ENCODE measurements around the gene LRRC14B.

DNA sequence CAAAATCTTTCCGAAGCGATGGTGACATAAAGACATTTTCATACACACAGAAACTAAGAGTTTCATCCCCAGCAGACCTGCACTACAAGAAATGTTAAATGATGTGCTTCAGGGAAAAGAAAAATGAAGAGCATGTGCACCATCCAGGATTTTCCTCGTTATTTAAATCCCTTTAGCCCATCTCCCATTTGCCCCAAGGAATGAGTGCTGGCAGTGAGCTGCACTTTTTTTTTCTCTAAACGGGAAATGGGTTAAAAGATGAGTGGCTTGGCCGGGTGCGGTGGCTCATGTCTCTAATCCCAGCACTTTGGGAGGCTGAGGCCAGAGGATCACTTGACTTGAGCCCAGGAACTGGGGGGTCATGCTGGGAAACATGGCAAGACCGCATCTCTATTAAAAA is 6.8 kb upstream of the LRRC14B start:
- TF ChIP-seq, protein P1, sequence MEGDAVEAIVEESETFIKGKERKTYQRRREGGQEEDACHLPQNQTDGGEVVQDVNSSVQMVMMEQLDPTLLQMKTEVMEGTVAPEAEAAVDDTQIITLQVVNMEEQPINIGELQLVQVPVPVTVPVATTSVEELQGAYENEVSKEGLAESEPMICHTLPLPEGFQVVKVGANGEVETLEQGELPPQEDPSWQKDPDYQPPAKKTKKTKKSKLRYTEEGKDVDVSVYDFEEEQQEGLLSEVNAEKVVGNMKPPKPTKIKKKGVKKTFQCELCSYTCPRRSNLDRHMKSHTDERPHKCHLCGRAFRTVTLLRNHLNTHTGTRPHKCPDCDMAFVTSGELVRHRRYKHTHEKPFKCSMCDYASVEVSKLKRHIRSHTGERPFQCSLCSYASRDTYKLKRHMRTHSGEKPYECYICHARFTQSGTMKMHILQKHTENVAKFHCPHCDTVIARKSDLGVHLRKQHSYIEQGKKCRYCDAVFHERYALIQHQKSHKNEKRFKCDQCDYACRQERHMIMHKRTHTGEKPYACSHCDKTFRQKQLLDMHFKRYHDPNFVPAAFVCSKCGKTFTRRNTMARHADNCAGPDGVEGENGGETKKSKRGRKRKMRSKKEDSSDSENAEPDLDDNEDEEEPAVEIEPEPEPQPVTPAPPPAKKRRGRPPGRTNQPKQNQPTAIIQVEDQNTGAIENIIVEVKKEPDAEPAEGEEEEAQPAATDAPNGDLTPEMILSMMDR (IDR thresholded peaks at IDR 0.05), result no peak
- no peak for TF ChIP-seq POLR2A (IDR thresholded peaks at IDR 0.05)

Data from esophagus squamous epithelium (tissue), 4 donors.